Gastroesophageal sphincter (tissue), 3 donors: Measurements from ENCODE around the gene SCAMP2.

Experiments used
- CTCF ChIP-seq, 4 experiments: fragments of 200-600 bp in 2 of 4; fragments of 450-650 bp in 2 of 4; sonication (generic) in 1 of 4; IDR thresholded peaks; one replicate each; pipeline ENCODE4 v1.5.1; 2017 to 2019; ENCODE audit warnings: antibody characterized with exemption in 4 of 4, mild to moderate bottlenecking in 2 of 4, moderate library complexity in 2 of 4
- POLR2A ChIP-seq, 2 donors: fragments of 450-650 bp; IDR thresholded peaks; one replicate each; pipeline ENCODE4 v1.6.1; 2017; ENCODE audit warnings: antibody characterized with exemption in 2 of 2, mild to moderate bottlenecking in 2 of 2, moderate library complexity in 1 of 2

DNA sequence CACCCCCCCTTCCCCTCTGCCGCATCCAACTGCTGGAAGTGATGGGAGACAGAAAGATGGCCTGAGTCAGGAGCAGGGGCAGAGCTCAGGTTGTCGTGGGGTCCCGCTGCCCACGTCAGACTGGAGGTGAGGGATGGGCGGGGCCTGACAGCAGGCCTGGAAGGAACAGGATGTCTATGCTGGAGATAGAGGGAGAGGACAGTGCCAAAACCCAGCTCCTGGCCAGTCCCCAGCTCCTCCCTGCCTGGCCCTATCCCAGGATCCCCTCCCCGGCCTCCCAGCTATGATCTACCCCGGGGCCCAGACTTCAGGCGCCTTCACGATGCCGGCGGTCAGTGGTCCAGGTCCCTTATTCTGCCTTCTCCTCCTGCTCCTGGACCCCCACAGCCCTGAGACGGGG lies 60.6 kb downstream of the SCAMP2 start, which contains the start of gene LMAN1L:
- TF ChIP-seq POLR2A (IDR thresholded peaks at IDR 0.05) (no peak), CTCF (IDR thresholded peaks at IDR 0.05) (no peak)
